Smooth muscle cell (in vitro differentiated cells): ENCODE results near the gene SP1. TPM values are rescaled to one million over a fixed set of nuclear protein-coding genes. Genes with fewer than 3 reads are reported as not detected.

ENCODE experiments used
- DNase-seq: peaks from one replicate; lab custom pipeline; 2025; ENCODE audit not compliant: unreplicated experiment; lab: John Stamatoyannopoulos, UW
- H2AFZ ChIP-seq: fragments of 200-600 bp; sonication (generic); 2 replicates; pipeline ENCODE4 v1.6.0; 2016; ENCODE audit warnings: antibody characterized with exemption, low read depth, mild to moderate bottlenecking
- H3F3A ChIP-seq: fragments of 200-600 bp; sonication (generic); 2 replicates; pipeline ENCODE4 v1.6.0; 2017; ENCODE audit warnings: antibody characterized with exemption, low read depth
- H3K27ac ChIP-seq: fragments of 200-600 bp; sonication (generic); 2 replicates; pipeline ENCODE4 v1.5.1; 2016; ENCODE audit warnings: low read depth, mild to moderate bottlenecking
- H3K27me3 ChIP-seq: fragments of 200-600 bp; sonication (generic); 2 replicates; pipeline ENCODE4 v1.6.1; 2016; ENCODE audit warnings: low read depth, mild to moderate bottlenecking
- H3K36me3 ChIP-seq: fragments of 200-600 bp; sonication (generic); 2 replicates; pipeline ENCODE4 v1.5.1; 2016; ENCODE audit warnings: low read depth
- H3K4me1 ChIP-seq: fragments of 200-600 bp; sonication (generic); 2 replicates; pipeline ENCODE4 v1.5.1; 2016; ENCODE audit warnings: low read depth
- H3K4me2 ChIP-seq: fragments of 200-600 bp; sonication (generic); 2 replicates; pipeline ENCODE4 v1.6.0; 2016; ENCODE audit warnings: mild to moderate bottlenecking
- H3K4me3 ChIP-seq: fragments of 200-600 bp; sonication (generic); 2 replicates; pipeline ENCODE4 v1.5.1; 2016; ENCODE audit warnings: mild to moderate bottlenecking
- H3K79me2 ChIP-seq: fragments of 200-600 bp; sonication (generic); 2 replicates; pipeline ENCODE4 v1.6.0; 2016; ENCODE audit warnings: low read depth, mild to moderate bottlenecking
- H3K9ac ChIP-seq: fragments of 200-600 bp; sonication (generic); 2 replicates; pipeline ENCODE4 v1.6.0; 2016; ENCODE audit warnings: low read depth
- H3K9me3 ChIP-seq: fragments of 200-600 bp; sonication (generic); replicated peaks from 2 replicates; pipeline ENCODE4 v1.5.1; 2016; ENCODE audit warnings: low read depth
- H4K20me1 ChIP-seq: fragments of 200-600 bp; sonication (generic); 2 replicates; pipeline ENCODE4 v1.6.0; 2016; ENCODE audit warnings: low read depth
- CTCF ChIP-seq: fragments of 200-600 bp; sonication (generic); IDR thresholded peaks from 2 replicates; pipeline ENCODE4 v1.5.1; 2017; ENCODE audit warnings: borderline replicate concordance, mild to moderate bottlenecking, antibody characterized with exemption; ENCODE audit not compliant: insufficient read depth, poor library complexity, severe bottlenecking
- WGBS: methylation state at CpG from one replicate; pipeline ENCODE4 v1.1.7; 2016; ENCODE audit warnings: low lambda C conversion rate; 5-methylcytosine and 5-hydroxymethylcytosine counted together
- polyA plus RNA-seq: library from polyadenylated mRNA; unstranded; fragments of >200 nt; fragmentation: Nextera tagmentation; extraction: Ambion mirVana; gene quantifications from 2 replicates; pipeline ENCODE4 v1.2.1, GENCODE V29; 2016
- total RNA-seq: library from RNA; depleted of rRNA; stranded (reverse); fragments of >200 nt; gene quantifications from 2 replicates; pipeline ENCODE4 v1.2.3, GENCODE V29; 2014

Gene SP1
- total and polyA plus RNA-seq, 2 experiments from 2014 or later, result 10.1 to 51.5 TPM

- Histone ChIP-seq H3K27me3 (no peaks in the 10 kb centered on the region), H3K4me2 (peak overlapping the region; percentile 95), H3K4me1 (peaks cover 25% of the 10 kb centered on the region), H3K27ac (peak overlapping the region; percentile 94), H3K9ac (no peak overlapping the region), H4K20me1 (peaks cover 76% of the 10 kb centered on the region), H3K4me3 (peak overlapping the region; percentile 100), H3K36me3 (peaks cover 37% of the 10 kb centered on the region), H3F3A (peaks cover 37% of the 10 kb centered on the region), H3K9me3 (no peaks in the 10 kb centered on the region), H2AFZ (no peak overlapping the region), H3K79me2 (peaks cover 76% of the 10 kb centered on the region)
- 65% methylated on average over 3 of the region's 3 CpGs for WGBS
- no peak for TF ChIP-seq CTCF
- DNase-seq, result no peak
These were observed 74.7 kb downstream of the SP1 start for GRCh38 chr12:53454707-53455106.

GRCh38 chr12:53456654-53457366 is 76.8 kb downstream of the SP1 start:
- Histone ChIP-seq H3F3A (peaks cover 50% of the 10 kb centered on the region), H3K36me3 (peaks cover 58% of the 10 kb centered on the region), H3K79me2 (peaks cover 97% of the 10 kb centered on the region), H3K27me3 (no peaks in the 10 kb centered on the region), H2AFZ (no peak overlapping the region), H3K9me3 (no peaks in the 10 kb centered on the region), H3K27ac (no peak overlapping the region), H3K4me2 (no peak overlapping the region), H4K20me1 (peaks cover 97% of the 10 kb centered on the region), H3K4me1 (peaks cover 40% of the 10 kb centered on the region), H3K4me3 (no peak overlapping the region), H3K9ac (no peak overlapping the region)
- WGBS, result 91% methylated on average over 6 of the region's 6 CpGs
- DNase-seq, result no peak
- TF ChIP-seq CTCF, result no peak

- Histone ChIP-seq H3K79me2 (peaks cover 100% of the 10 kb centered on the region), H3K4me3 (no peak overlapping the region), H3K4me2 (no peak overlapping the region), H3K9ac (no peak overlapping the region), H4K20me1 (peaks cover 100% of the 10 kb centered on the region), H2AFZ (no peak overlapping the region), H3K27me3 (no peaks in the 10 kb centered on the region), H3K4me1 (peaks cover 46% of the 10 kb centered on the region), H3K27ac (peak overlapping the region; percentile 21), H3K9me3 (no peaks in the 10 kb centered on the region), H3K36me3 (peaks cover 75% of the 10 kb centered on the region), H3F3A (peaks cover 46% of the 10 kb centered on the region)
- TF ChIP-seq CTCF, result no peak
- whole genome bisulfite sequencing, result 97% methylated on average over 4 of the region's 4 CpGs
- DNase-seq, result no peak
These were observed 79.1 kb downstream of the SP1 start for GRCh38 chr12:53459097-53459496.

GRCh38 chr12:53461059-53461458 is 81.1 kb downstream of the SP1 start:
- Histone ChIP-seq H3K4me1 (peaks cover 40% of the 10 kb centered on the region), H4K20me1 (peaks cover 100% of the 10 kb centered on the region), H3K27ac (peak overlapping the region; percentile 50), H3K9me3 (no peaks in the 10 kb centered on the region), H3K36me3 (peaks cover 76% of the 10 kb centered on the region), H3K4me3 (no peak overlapping the region), H3K79me2 (peaks cover 100% of the 10 kb centered on the region), H3K27me3 (no peaks in the 10 kb centered on the region), H2AFZ (no peak overlapping the region), H3K4me2 (no peak overlapping the region), H3K9ac (no peak overlapping the region), H3F3A (peaks cover 42% of the 10 kb centered on the region)
- no peak for DNase-seq
- WGBS, result 86% methylated on average over 3 of the region's 3 CpGs
- no peak for TF ChIP-seq CTCF
